D721Med (cell line): ENCODE results near the gene ZNF277.

ENCODE experiments used
- DNase-seq: peaks from one replicate; pipeline ENCODE4 v3.0.0; 2011; ENCODE audit warnings: low spot score; ENCODE audit not compliant: insufficient read length
- FAIRE-seq: peaks from 2 replicates; lab custom pipeline; 2011; peaks lifted over from hg19 to GRCh38; lab: Jason Lieb, UNC
- TF ChIP-seq, protein P1 (sequence below): IDR thresholded peaks from 2 replicates; pipeline ENCODE4 v1.5.1; 2012; ENCODE audit warnings: mild to moderate bottlenecking, control low read depth; ENCODE audit not compliant: insufficient read depth; ENCODE audit errors: missing control alignments

ZNF277 gene

DNA sequence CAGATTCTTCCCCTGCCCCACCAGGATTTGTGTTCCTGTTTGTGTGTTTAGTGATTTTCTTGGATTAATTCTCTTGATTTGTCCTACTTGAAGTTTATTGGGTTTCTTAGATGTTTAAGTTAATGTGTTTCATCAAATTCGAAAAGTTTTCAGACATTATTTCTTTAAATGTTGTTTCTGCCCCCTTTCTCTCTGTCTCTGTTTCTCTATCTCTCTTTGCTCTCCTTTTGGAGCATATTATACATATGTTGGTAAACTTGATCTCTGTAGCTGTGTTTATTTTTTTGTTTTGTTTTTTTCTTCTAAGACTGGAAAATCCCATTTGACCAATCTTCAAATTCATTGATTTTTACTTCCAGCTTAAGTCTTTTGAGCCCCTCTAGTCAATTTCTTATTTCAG is 115.6 kb downstream of the ZNF277 start:
- TF ChIP-seq, protein P1, sequence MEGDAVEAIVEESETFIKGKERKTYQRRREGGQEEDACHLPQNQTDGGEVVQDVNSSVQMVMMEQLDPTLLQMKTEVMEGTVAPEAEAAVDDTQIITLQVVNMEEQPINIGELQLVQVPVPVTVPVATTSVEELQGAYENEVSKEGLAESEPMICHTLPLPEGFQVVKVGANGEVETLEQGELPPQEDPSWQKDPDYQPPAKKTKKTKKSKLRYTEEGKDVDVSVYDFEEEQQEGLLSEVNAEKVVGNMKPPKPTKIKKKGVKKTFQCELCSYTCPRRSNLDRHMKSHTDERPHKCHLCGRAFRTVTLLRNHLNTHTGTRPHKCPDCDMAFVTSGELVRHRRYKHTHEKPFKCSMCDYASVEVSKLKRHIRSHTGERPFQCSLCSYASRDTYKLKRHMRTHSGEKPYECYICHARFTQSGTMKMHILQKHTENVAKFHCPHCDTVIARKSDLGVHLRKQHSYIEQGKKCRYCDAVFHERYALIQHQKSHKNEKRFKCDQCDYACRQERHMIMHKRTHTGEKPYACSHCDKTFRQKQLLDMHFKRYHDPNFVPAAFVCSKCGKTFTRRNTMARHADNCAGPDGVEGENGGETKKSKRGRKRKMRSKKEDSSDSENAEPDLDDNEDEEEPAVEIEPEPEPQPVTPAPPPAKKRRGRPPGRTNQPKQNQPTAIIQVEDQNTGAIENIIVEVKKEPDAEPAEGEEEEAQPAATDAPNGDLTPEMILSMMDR: no peak
- DNase-seq (no peak), FAIRE-seq (no peak)

DNA sequence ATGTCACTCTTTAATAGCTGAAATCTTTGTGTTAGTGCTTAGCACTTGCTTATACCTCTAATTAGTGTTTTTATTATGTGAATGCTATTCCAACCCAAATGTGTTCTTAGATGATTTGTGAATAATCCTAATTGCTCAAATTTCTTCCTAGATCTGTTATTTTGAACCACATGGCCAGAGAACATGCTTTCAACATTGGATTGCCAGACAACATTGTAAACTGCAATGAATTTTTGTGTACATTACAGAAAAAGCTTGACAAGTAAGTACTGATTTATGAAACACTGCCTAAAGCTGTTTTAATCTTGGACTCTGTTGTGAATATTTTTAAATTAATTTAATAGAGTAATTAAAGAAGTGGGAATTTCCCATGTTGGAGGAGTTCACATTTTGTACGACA is 121.1 kb downstream of the ZNF277 start:
- DNase-seq (no peak), FAIRE-seq (no peak)
- TF ChIP-seq, protein P1: no peak

- TF ChIP-seq, protein P1: no peak
- DNase-seq (no peak), FAIRE-seq (no peak)
These were observed 125.0 kb downstream of the ZNF277 start for GRCh38 chr7:112331492-112331891.

- TF ChIP-seq, protein P1: no peak
- DNase-seq (no peak), FAIRE-seq (no peak)
These were observed 127.9 kb downstream of the ZNF277 start for GRCh38 chr7:112334366-112334765.

- no peak for DNase-seq
- no peak for FAIRE-seq
- TF ChIP-seq, protein P1: no peak
These were observed 129.8 kb downstream of the ZNF277 start for GRCh38 chr7:112336261-112336660.

GRCh38 chr7:112336936-112337576 is 130.6 kb downstream of the ZNF277 start:
- no peak for FAIRE-seq
- DNase-seq: no peak
- TF ChIP-seq, protein P1: no peak

GRCh38 chr7:112337892-112338291 is 131.4 kb downstream of the ZNF277 start:
- TF ChIP-seq, protein P1: no peak
- no peak for FAIRE-seq
- DNase-seq: no peak
